ENCODE measurements around the gene TBKBP1.
"Not testable (repeated sequence)": the region's sequence is repeated elsewhere in the genome, so short reads cannot be mapped to it uniquely, and the experiment has no call there.

TBKBP1 gene

DNA sequence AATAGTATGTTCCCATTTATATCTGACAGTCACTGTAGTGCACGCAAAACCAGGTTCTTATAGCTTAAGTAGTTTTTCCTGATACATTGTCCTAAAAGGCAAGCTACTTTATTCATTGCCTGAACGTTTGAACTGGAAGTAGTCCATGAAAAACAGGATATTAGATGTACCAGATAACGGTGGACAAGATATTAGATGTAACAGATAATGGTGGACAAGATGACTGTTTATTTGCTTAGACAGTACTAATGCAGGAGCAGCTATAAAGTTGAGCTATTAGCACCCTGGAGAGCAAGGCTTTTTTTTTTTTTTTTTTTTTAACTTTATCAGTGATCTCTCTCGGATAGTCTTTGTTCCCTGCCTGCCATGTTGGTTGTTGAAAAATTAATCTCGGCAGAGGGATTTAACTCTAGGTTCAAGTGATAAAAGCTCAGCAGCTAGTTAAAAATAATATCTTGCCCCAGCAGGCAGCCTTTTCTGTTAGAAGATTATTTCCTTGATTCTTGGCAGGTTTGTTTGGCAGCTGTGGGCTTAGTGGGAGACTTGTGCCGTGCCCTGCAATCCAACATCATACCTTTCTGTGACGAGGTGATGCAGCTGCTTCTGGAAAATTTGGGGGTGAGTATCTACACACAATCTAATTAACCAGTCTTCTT lies 17.3 kb upstream of the TBKBP1 start:
- DNase-seq (ENCODE audit: low read depth) = no peak

DNA sequence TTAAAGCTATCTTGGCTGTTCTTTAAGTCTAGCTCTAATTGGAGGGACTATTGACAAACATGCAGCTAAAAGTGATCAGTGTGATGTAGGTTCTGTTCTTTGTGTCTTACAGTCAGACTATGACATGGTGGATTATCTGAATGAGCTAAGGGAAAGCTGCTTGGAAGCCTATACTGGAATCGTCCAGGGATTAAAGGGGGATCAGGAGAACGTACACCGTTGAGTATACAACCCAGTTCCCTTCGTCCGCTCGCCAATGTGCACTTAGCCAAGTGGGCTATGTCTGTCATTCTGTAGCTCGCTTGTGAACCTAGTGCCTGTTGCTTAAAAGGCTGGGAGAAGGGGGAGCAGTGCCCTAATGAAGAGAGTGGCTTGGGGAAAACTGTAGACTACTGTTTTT lies 15.8 kb upstream of the TBKBP1 start:
- no peak for DNase-seq (ENCODE audit: low read depth)

DNA sequence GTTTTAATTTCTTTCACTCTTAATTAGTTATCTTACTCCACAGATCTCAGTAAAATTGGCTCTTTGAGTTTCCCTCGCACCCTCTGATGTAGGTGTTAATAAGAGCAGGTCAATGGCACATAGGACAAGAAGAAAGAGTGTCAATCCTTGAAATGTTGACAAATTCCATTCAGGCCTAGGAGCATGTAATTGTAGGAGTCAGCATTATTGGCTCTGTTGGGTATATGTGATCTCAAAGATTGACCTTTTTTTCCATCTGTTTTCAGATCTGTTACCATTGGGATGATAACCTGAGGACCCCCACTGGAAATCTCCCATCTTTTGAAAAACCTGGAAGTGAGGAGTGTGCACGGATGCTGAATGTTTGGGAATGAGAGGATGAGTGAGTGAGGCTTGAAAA lies 11.8 kb upstream of the TBKBP1 start:
- no peak for DNase-seq (ENCODE audit: low read depth)

DNA sequence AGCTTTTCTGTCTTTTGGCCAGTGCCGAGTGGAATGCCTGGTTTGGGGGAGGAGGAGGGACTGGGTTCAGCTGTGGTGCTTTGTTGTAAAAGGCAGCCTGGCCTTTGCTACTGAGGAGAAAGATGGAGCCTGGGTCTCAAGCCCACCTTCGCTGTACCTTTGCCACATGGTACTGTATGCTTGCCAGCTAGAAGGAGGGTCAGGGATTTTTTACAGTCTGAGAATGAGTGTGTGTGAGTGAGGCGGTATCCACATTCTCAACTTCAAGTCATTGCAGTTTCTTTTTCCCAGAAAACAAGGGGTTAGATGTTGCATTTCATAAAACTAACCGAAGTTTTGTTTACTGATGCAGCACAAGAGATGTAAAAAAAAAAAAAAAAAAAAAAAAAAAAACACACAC lies 11.2 kb upstream of the TBKBP1 start:
- not testable (repeated sequence) for DNase-seq (ENCODE audit: low read depth)

DNA sequence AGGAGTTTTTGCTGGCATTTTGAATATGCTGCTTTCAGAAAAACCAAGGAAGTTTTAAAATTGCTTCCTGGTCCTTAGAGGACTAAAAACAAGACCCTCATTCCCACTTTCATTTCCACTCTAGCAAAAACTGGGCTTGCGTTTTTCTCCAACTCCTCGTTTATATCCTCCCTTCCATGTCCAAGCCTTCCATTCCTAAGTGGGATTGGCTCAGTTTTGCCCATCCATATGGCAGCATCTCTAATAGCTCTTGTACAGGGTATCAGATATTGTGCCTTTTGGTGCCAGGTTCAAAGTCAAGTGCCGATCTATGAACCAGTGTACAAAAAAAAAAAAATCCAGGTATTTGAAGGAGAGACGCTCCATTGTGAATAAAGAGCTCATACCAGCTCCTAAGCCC lies 9.9 kb upstream of the TBKBP1 start:
- DNase-seq (ENCODE audit: low read depth) = no peak

DNA sequence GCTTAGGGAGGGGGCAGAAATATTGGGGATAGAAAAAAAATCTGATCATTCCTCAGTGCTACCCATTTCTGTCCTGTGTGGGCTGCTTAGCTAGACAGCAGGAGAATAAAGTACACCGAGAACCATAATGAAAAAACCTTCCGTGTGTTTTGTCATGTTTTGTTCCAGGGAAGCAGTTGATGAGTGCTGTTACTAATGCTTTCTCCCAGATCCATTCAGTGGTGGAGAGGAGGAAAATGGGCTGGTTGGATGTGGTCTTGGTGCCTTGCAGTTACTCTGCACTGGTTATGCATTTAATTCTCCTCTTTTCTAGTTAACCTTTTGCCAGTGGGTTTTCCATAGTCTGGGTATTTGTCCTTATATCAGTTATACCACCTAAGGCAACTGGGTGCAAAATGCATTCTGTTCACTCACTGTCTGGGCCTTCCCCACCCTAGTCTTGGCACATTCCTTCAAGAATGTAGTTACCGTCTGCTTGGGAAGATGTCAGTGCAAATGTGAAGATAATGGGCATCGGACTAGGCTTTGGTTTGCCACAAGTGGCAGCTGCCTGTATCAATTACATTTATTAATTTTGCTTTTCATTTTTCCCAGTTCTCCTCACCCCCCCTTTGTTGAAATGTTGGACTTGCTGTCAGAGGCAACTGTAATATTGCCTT lies 9.3 kb upstream of the TBKBP1 start:
- DNase-seq (ENCODE audit: low read depth) = no peak

DNA sequence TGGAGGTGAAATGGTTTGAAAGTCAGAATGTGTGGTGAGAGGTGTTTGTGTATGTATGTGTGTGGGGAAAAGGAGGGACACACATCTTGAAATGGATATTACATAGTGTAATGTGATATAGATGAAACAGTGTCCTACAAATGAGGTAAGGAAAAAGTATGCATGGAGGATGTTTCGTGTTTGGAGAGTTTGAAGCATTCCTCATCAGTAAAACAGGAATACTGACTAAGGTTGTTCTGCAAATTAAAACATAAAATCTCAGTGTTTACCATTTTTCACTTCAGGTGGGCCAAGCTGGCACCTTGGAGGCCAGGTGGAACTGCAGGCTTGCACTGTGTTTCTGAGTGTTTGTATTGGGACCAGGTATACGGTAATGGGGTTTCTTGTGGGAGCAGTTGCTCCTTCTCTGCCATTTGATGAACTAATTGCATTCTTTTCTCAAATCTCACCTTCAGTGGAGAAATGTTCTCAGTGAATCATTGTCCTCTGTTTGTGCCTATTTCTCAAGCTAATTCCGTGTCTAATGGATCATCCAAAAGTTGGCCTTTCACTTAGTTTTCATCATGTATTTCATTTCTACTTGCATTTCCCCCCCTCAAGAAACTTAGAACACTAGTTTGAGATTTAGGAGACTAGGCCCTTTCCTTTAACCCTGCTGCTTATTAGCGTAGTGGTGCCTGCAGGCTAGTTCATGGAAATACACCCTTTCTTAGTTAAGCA lies 8.2 kb upstream of the TBKBP1 start:
- peak; percentile 56 for DNase-seq (ENCODE audit: low read depth)

DNA sequence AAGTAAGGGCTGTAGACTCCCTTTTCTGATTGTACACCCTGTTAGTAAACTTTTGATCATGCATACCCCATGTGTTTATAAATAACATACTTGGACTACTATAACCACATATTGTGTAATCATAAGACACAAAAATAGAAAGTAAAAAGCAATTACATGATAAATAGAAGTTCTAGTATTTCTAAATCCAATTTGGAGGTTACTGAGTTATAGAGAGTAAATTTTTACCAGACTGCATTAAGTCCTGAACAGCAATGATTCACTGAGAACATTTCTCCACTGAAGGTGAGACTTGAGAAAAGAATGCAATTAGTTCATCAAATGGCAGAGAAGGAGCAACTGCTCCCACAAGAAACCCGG lies 7.7 kb upstream of the TBKBP1 start:
- peak; percentile 82 for DNase-seq (ENCODE audit: low read depth)

DNA sequence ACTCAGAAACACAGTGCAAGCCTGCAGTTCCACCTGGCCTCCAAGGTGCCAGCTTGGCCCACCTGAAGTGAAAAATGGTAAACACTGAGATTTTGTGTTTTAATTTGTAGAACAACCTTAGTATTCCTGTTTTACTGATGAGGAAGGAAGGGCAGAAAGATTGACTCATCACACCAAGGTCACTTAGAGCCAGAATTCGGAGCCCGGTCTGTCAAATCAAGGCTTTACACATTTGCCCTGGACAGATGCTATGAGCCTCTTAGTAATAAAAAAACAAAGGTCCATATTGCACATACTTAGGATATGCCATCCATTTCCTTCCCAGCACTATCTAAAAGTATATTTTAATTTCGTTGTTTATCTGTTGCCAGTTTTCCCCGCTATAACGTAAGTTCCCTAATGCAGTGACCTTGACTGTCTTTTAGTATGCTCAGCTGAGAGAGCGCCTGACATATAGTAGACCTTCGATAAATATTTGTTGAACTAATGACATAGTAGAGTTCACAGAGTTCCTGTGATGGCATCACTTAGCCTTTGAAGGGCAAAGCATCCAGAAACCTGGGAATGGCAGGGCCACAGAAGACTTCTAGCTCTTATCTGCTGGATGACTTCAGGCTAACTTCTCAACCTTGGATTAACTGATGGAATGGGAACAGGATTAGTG lies 7.2 kb upstream of the TBKBP1 start:
- DNase-seq (ENCODE audit: low read depth) = peak; percentile 55

DNA sequence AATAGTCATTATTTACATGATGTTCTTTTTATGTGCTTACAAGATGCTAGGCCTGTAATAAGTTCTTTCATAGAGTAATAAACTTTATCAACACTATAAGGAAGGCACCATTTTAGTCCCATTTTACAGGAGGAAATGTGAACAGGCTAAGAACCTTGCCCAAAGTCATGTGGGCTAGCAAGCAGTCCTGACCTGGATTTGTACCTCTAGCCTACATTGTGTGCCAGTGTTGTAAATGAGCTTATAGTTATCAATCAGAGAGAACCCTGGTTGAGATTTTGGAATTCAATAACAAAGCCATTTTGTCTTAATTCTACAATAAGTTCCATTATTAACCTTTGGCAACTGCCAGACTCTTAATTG lies 6.7 kb upstream of the TBKBP1 start:
- no peak for DNase-seq (ENCODE audit: low read depth)

DNA sequence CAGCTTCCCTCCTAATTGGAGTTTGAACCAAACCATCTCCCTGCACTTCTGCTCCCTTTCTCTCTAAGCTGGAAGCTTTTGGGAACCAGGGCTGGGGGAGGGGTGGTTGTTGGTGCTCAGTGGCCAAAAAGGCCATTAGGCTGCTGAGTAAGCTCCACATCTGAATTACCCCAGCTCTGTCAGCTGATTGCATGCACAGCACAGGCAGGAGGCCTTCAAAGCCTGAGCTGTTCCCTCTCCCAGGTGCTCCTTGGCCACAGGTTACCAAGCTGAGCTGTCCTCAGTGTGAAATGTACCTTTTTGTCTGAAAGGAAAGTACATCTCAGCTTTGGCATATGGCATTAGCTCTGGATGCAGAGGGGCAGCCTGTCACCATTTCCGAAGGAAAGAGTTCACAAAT lies 6.2 kb upstream of the TBKBP1 start:
- peak; percentile 22 for DNase-seq (ENCODE audit: low read depth)

DNA sequence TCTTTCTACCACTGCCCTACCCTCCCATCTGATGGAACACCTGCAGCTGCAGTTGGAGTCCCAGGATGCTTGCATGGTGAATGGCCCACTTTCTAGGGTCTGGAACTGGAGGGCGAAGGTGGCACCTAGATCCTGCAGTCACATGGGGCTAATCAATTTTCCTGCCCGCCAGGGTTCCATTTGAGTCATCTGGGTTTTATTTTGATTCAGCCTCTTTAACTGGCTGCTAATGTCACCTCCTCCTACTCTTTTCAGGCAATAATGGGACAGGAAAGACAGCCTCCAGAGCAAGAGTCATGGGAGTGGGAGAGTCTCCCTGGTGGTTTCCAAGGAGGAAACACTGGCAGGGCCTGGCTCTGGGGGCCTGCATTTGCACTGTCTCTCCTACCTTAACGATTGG lies 3.8 kb upstream of the TBKBP1 start:
- no peak for DNase-seq (ENCODE audit: low read depth)

DNA sequence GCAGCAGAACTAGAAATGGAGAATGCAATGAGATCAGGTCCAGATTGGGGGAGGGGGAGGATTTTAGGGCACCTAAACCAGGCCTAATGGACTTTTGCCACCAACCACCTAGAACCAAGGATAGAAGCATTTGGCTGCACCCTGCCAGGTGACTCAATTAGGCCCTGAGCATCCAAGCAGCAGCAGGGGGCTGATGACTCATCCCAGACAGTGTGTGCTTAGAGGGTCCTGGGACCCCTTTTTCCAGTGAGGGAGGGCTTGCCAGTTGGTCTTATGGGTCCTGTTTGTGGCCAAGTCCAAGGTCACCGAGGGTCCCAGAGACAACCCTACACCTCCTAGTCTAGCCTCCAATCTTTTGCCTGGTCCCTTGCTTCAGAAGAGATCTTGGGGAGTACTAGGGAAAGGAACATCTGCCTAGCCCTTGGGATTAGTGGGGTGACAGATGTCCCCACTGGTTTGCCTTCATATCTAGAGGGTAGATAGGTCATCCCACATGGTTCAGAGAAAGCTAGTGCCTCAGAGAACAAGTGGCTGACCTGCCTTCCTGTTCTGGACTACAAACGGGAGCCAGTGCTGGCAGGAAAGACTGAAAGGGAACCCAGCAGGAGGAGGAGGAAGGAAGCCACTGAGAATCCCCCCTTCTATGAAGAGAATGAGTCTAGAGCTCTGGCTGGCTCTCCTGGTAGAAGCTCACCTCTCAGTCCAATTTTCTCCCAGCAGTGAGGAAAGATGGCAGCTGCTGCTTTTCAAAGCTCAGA lies 1.6 kb upstream of the TBKBP1 start:
- no peak for DNase-seq (ENCODE audit: low read depth)

DNA sequence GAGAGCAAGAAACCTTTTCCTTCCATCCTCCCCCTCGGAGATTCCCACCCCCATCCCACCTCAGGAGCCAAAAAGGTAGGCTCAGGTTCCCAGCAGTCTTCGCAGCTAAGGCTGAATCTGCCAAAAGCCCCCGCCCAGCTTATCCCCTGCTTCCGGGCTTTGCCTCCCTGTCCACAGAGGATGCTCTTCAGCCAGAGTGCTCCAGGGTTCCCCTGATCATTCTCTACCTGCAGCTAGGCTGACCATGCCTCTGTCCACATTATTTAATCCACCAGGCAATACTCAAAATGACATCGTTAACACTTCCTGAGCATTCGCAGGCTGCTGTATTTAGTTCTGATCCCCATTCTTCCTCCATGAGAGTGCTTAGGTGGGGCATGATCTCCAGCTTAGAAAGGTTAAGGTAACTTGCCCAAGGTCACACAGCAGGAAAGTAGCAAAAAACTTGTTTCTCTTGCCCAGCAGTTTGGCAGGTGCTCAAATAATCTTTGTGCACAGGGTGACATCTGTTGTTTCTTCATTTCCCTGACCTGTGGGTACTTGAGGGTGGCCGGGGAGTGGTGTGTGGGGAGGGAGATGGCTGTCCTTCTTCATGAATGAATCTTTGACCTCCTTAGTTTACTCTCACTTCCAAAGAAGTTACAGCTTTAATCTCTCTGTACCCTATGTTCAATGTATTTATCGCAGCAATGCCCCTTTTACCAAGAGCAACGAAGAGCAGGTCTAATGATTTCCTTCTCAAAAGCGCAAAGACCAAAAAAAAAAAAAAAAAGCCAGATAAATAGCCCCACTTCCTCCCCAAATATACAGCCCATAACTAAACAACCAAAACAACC lies 848 bp upstream of the TBKBP1 start:
- no peak for DNase-seq (ENCODE audit: low read depth)

DNA sequence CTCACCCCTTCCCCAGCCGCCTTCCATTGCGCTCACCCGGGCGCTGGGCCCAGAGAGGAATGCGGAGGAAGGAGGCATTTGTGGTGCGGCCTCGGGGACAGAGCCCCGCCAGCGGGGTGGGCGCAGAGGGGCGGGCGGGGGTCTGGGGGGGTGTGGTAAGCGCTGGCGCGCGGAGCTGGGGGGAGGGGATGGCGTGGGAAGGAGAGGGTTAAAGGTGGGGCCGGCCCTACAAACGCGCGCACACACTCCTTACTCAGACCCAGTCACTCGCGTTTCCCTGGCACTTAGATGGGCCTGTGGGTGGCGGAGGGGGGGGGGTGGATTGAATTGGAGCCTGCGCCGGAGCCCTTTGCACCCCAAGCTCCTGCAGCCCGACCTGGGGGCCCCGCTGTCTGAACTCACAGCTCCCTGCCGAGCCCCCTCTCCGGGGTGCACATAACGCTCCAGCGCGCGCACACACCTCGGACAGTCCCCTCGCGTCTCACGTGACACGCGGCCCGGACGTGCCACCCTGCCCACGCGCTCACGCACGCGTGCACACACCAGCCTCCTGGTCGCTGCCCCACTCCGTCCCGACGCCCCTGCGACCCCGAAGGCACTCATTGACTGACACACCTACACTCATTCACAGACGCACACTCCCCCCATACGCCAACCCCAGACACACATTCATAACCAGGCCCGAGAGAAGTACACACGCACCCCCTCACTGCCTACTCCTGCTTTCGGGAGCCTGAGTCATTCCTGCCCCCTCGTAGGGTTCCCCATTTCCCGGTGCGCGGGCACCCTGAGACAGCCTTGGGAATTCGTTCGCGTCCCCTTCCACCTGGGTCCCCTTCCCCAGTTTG lies 844 bp downstream of the TBKBP1 start:
- peak; percentile 58 for DNase-seq (ENCODE audit: low read depth)

DNA sequence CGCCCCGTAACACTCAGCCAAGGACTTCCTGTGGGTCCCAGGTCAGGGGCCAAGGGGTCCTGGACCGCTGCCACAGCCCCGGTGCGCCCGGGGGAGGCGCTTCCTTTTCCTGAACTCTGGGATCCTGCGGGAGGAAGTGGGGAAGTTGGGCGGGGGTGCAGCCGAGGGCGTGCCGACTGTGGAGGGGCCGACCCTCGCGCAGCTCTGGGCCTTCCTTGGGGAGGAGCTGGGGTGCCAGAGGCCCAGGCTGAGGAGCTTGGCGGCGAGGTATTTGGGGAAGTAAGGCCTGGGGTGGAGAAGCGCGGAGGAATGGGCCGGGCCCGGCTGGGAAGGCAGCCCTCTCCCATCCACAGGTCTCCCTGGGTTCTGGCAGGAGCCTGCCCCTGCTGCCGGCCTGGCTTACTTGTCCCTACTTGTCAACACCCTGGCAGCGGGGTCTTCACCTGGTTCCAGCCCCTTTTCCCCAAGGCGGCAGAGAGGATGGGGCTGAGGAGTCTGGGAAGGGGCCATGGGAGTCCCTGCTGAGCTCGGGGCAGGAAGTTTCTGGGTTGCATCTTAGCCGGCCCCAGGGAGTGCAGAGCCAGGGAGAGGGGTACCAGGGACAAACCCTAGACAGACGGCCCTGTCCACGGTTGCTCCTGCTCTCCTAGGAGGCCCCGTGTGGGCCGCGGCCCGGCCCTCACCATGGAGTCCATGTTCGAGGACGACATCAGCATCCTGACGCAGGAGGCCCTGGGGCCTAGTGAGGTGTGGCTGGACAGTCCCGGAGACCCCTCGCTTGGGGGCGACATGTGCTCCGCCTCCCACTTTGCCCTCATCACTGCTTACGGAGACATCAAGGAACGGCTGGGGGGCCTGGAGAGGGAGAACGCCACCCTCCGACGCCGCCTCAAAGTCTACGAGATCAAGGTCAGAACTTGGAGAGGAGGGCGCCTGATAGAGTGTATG lies 1.7 kb downstream of the TBKBP1 start:
- no peak for DNase-seq (ENCODE audit: low read depth)

DNA sequence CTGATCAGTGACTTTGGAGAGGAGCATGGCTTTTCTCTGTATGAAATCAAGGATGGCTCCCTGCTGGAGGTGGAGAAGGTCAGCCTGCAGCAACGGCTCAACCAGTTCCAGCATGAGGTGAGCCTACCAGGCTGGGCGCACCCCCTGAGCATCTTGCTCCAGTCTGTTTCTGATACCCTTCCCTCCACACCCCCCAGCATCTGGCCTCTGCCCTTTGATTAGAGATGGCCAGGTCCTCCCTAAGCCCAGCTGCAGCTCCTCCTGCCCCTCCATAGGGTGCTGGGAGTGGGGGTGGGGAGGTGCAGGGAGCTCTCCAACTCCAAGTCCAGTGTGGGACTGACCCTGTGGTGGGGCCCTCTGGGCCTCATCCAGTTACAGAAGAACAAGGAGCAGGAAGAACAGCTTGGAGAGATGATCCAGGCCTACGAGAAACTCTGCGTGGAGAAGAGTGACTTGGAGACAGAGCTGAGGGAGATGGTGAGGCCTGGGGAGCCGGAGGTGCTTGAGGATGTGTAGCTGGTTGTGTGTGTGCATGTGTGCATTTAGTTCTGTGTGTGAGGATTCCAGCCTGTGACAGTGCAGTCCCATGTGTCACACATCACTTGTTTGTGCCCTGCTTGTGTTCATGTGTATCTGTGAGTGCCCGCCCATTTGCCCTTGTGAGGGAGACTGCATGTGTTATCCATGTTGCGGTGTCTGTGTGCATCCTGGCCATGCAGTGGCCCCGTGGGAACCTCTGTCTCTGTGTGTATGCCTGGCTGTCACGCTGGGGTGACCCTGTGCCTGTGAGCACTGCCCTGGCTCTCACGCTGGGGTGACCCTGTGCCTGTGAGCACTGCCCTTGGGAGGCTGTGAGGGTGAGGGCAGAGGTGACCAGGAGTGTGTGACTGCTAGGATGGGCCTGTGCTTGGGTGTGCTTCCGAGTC lies 3.0 kb downstream of the TBKBP1 start:
- no peak for DNase-seq (ENCODE audit: low read depth)

All from amniotic epithelial cell (primary cell).